Measurements from ENCODE around the gene LDAH.

DNA sequence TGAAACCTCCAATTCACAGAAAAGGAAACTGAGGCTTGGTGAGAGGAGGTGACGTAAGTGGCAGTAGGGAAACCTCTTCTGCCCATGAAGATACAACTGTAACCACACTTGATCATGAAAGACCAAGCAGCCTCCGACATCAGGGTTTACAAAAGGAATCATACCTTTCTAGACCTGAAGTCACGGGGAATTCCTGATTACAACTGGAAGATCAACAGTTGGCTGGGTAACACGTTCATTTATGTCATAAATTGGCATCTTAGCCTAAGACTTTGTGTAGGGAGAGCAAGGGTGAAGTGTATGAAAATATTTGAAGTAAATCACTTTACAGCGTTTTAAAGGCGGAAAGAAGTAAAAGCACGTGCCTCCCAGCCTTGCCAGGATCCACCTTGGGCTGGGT lies 172.9 kb downstream of the LDAH start:
- no peak for TF ChIP-seq FOXK2 (IDR thresholded peaks at IDR 0.05)
- TF ChIP-seq TARDBP (IDR thresholded peaks at IDR 0.05) = no peak
- TF ChIP-seq L3MBTL2 (conservative IDR thresholded peaks at IDR 0.05) = no peak
- no peak for TF ChIP-seq NFRKB (IDR thresholded peaks at IDR 0.05)
- TF ChIP-seq ZNF384 (IDR thresholded peaks at IDR 0.05) = no peak

Data from HEK293T (cell line).